WTC11 (cell line): Measurements from ENCODE around the gene FSD1L. TPM values are rescaled to one million over a fixed set of nuclear protein-coding genes. Genes with fewer than 3 reads are reported as not detected.

Source experiments
- ATAC-seq: fragments of 200-7000 bp; cut with Tn5 transposase; 2 replicates; pipeline ENCODE4 v1.10.0; 2021; ENCODE audit warnings: mild to moderate bottlenecking, moderate library complexity
- CTCF ChIA-PET: fragments of 300-600 bp; sonication (Branson Sonifier 250); formaldehyde crosslinking; loops from one replicate; lab custom pipeline; 2021; ENCODE audit warnings: antibody characterized with exemption; lab: Charles Lee
- POLR2A ChIA-PET: fragments of 350-600 bp; sonication (Branson Sonifier 250); formaldehyde crosslinking; loops from one replicate; lab custom pipeline; 2021; ENCODE audit warnings: antibody characterized with exemption; lab: Charles Lee
- DNase-seq: peaks from one replicate; pipeline ENCODE4 v3.0.0; 2021; ENCODE audit warnings: low spot score
- H3K27ac Mint-ChIP-seq: 2 replicates; pipeline ENCODE4 v1.8.0; 2021; ENCODE audit warnings: mixed read lengths
- H3K27me3 Mint-ChIP-seq: 2 replicates; pipeline ENCODE4 v1.8.0; 2021; ENCODE audit warnings: low read depth, mild to moderate bottlenecking, moderate library complexity, mixed read lengths
- H3K36me3 Mint-ChIP-seq: 2 replicates; pipeline ENCODE4 v1.8.0; 2021; ENCODE audit warnings: mixed read lengths
- H3K4me1 Mint-ChIP-seq: 2 replicates; pipeline ENCODE4 v1.8.0; 2022; ENCODE audit warnings: mixed read lengths
- H3K4me3 Mint-ChIP-seq: 2 replicates; pipeline ENCODE4 v1.8.0; 2021; ENCODE audit warnings: mild to moderate bottlenecking, moderate library complexity, mixed read lengths
- H3K9me3 Mint-ChIP-seq: 2 replicates; pipeline ENCODE4 v1.8.0; 2021; ENCODE audit warnings: mixed read lengths
- AFF4 ChIP-seq: sonication (generic); formaldehyde crosslinking; IDR thresholded peaks from 2 replicates; pipeline ENCODE4 v1.8.1; 2023; ENCODE audit warnings: mild to moderate bottlenecking, missing genetic modification reagents, borderline replicate concordance
- ATF1 ChIP-seq: sonication (generic); formaldehyde crosslinking; IDR thresholded peaks from 2 replicates; pipeline ENCODE4 v1.8.1; 2023; ENCODE audit warnings: mild to moderate bottlenecking, moderate library complexity, missing genetic modification reagents
- CREM ChIP-seq: sonication (generic); formaldehyde crosslinking; IDR thresholded peaks from 2 replicates; pipeline ENCODE4 v1.8.1; 2022; ENCODE audit warnings: mild to moderate bottlenecking, missing genetic modification reagents, moderate library complexity
- E2F1 ChIP-seq: sonication (generic); formaldehyde crosslinking; IDR thresholded peaks from 2 replicates; pipeline ENCODE4 v1.8.0; 2022; ENCODE audit warnings: mild to moderate bottlenecking, missing genetic modification reagents
- ESRRA ChIP-seq: sonication (generic); formaldehyde crosslinking; IDR thresholded peaks from 2 replicates; pipeline ENCODE4 v1.8.1; 2022; ENCODE audit warnings: mild to moderate bottlenecking, missing genetic modification reagents, borderline replicate concordance
- GABPB1 ChIP-seq: sonication (generic); formaldehyde crosslinking; IDR thresholded peaks from 2 replicates; pipeline ENCODE4 v1.8.1; 2023; ENCODE audit warnings: mild to moderate bottlenecking, missing genetic modification reagents
- GRHL2 ChIP-seq: fragments of 250-450 bp; sonication (Bioruptor Pico); IDR thresholded peaks from 2 replicates; pipeline ENCODE4 v1.8.0; 2022; ENCODE audit warnings: mild to moderate bottlenecking, moderate library complexity; ENCODE audit not compliant: insufficient replicate concordance, severe bottlenecking
- JAZF1 ChIP-seq: fragments of 250-450 bp; sonication (Bioruptor Pico); IDR thresholded peaks from 2 replicates; pipeline ENCODE4 v1.9.0; 2021; ENCODE audit warnings: moderate library complexity, mild to moderate bottlenecking, inconsistent platforms
- JUN ChIP-seq: sonication (generic); formaldehyde crosslinking; IDR thresholded peaks from 2 replicates; pipeline ENCODE4 v1.8.0; 2023; ENCODE audit warnings: mild to moderate bottlenecking, missing genetic modification reagents
- MLX ChIP-seq: sonication (generic); formaldehyde crosslinking; IDR thresholded peaks from 2 replicates; pipeline ENCODE4 v1.8.1; 2023; ENCODE audit warnings: mild to moderate bottlenecking, missing genetic modification reagents, moderate library complexity
- PREB ChIP-seq: sonication (generic); formaldehyde crosslinking; IDR thresholded peaks from 2 replicates; pipeline ENCODE4 v1.8.1; 2022; ENCODE audit warnings: mild to moderate bottlenecking, missing genetic modification reagents, moderate library complexity, borderline replicate concordance
- RELA ChIP-seq: sonication (generic); formaldehyde crosslinking; IDR thresholded peaks from 2 replicates; pipeline ENCODE4 v1.8.1; 2022; ENCODE audit warnings: missing genetic modification reagents, mild to moderate bottlenecking, borderline replicate concordance
- RORB ChIP-seq: fragments of 250-450 bp; sonication (Bioruptor Pico); IDR thresholded peaks from 2 replicates; pipeline ENCODE4 v1.9.0; 2021; ENCODE audit warnings: mild to moderate bottlenecking
- TEAD4 ChIP-seq: sonication (generic); formaldehyde crosslinking; IDR thresholded peaks from 2 replicates; pipeline ENCODE4 v1.8.0; 2022; ENCODE audit warnings: mild to moderate bottlenecking, missing genetic modification reagents
- ZBTB43 ChIP-seq: sonication (generic); formaldehyde crosslinking; IDR thresholded peaks from 2 replicates; pipeline ENCODE4 v1.8.1; 2023; ENCODE audit warnings: mild to moderate bottlenecking, missing genetic modification reagents
- ZNF219 ChIP-seq: sonication (generic); formaldehyde crosslinking; IDR thresholded peaks from 2 replicates; pipeline ENCODE4 v1.8.0; 2023; ENCODE audit warnings: missing genetic modification reagents, mild to moderate bottlenecking, borderline replicate concordance
- ZNF232 ChIP-seq: sonication (generic); formaldehyde crosslinking; IDR thresholded peaks from 2 replicates; pipeline ENCODE4 v1.8.0; 2022; ENCODE audit warnings: mild to moderate bottlenecking, missing genetic modification reagents
- ZNF263 ChIP-seq: sonication (generic); formaldehyde crosslinking; IDR thresholded peaks from 2 replicates; pipeline ENCODE4 v1.8.1; 2022; ENCODE audit warnings: low read depth, mild to moderate bottlenecking, moderate library complexity, missing genetic modification reagents
- ZNF423 ChIP-seq: fragments of 250-450 bp; sonication (Bioruptor Pico); IDR thresholded peaks from 2 replicates; pipeline ENCODE4 v2.1.2; 2022; ENCODE audit warnings: mild to moderate bottlenecking, moderate library complexity
- ZNF512 ChIP-seq: sonication (generic); formaldehyde crosslinking; IDR thresholded peaks from 2 replicates; pipeline ENCODE4 v1.8.1; 2022; ENCODE audit warnings: missing genetic modification reagents, borderline replicate concordance
- total RNA-seq: library from RNA; stranded (reverse); gene quantifications from 3 replicates; pipeline ENCODE4 v1.2.3, GENCODE V29; 2021

The FSD1L gene
- total RNA-seq, 1 experiment from 2014 or later = 5.3 TPM

GRCh38 chr9:105445203-105445881, 2.5 kb upstream of the FSD1L start:
- no peak overlapping the region for H3K4me3 Mint-ChIP-seq
- ATAC-seq (no peak), DNase-seq (no peak)
- no peak for TF ChIP-seq TEAD4 (CRISPR knock-in tag)
- no peak for TF ChIP-seq ESRRA
- TF ChIP-seq GABPB1 = no peak
- no peak for TF ChIP-seq MLX (CRISPR knock-in tag)
- no peak for TF ChIP-seq RORB (CRISPR knock-in tag)
- no peak for TF ChIP-seq ZNF219 (CRISPR knock-in tag)
- TF ChIP-seq ZNF423 (CRISPR knock-in tag) = no peak
- TF ChIP-seq CREM = no peak
- no peak for TF ChIP-seq ZNF232
- TF ChIP-seq JUN (CRISPR knock-in tag) = no peak
- no peak for TF ChIP-seq E2F1 (CRISPR knock-in tag)
- no peak for TF ChIP-seq ZNF512 (CRISPR knock-in tag)
- no peak for TF ChIP-seq AFF4 (CRISPR knock-in tag)
- TF ChIP-seq ATF1 = no peak
- no peak for TF ChIP-seq RELA
- TF ChIP-seq ZBTB43 (CRISPR knock-in tag) = no peak
- TF ChIP-seq ZNF263 (CRISPR knock-in tag) = no peak
- no peak for TF ChIP-seq PREB
- no peak for TF ChIP-seq JAZF1 (CRISPR knock-in tag)
- TF ChIP-seq GRHL2 = no peak
- H3K4me1 Mint-ChIP-seq = peaks cover 25% of the 10 kb centered on the region
- no peaks in the 10 kb centered on the region for H3K36me3 Mint-ChIP-seq
- no peak overlapping the region for H3K27ac Mint-ChIP-seq
- POLR2A ChIA-PET = interaction anchor here (0.6 kb wide), 2 partner anchors 221 to 701 kb away, joined by 3 to 7 read pairs; no protein-coding TSS in a partner anchor
- H3K9me3 Mint-ChIP-seq = peaks cover 4% of the 10 kb centered on the region
- H3K27me3 Mint-ChIP-seq = no peaks in the 10 kb centered on the region; the same call in none of the 2 replicates
- CTCF ChIA-PET = no interaction called here
